HG02623 (cell line): Measurements from ENCODE around the gene SPATS2L.
A peak's percentile ranks its signal among the peaks of the same experiment; 100 is the strongest.

Experiments used
- ATAC-seq: cut with Tn5 transposase; IDR thresholded peaks from one replicate; pipeline ENCODE4 v1.9.1; 2021; ENCODE audit warnings: moderate library complexity; ENCODE audit not compliant: unreplicated experiment

Gene SPATS2L

GRCh38 chr2:200490001-200490400 lies 183.5 kb downstream of the SPATS2L start:
- ATAC-seq: no peak

- no peak for ATAC-seq
Measured at GRCh38 chr2:200492656-200493055, 186.2 kb downstream of the SPATS2L start.

GRCh38 chr2:200494048-200494447 lies 187.6 kb downstream of the SPATS2L start:
- no peak for ATAC-seq

- ATAC-seq: no peak
Measured at GRCh38 chr2:200496696-200497095, 190.2 kb downstream of the SPATS2L start.

- ATAC-seq: no peak
Measured at GRCh38 chr2:200498402-200499162, 192.1 kb downstream of the SPATS2L start.

- ATAC-seq: no peak
Measured at GRCh38 chr2:200502196-200502595, 195.7 kb downstream of the SPATS2L start.

GRCh38 chr2:200506679-200507078 lies 200.2 kb downstream of the SPATS2L start:
- ATAC-seq: no peak

- no peak for ATAC-seq
Measured at GRCh38 chr2:200507179-200507578, 200.7 kb downstream of the SPATS2L start.

- no peak for ATAC-seq
Measured at GRCh38 chr2:200509235-200509611, 202.7 kb downstream of the SPATS2L start.

GRCh38 chr2:200509612-200510433 lies 203.3 kb downstream of the SPATS2L start, which contains the start of gene KCTD18:
TSS of gene KCTD18 (minus strand) at chr2:200510068. CDS start at chr2:200507016, 3,052 bp downstream.
- peak; percentile 98 for ATAC-seq

- ATAC-seq: no peak
Measured at GRCh38 chr2:200515155-200515554, 208.7 kb downstream of the SPATS2L start.

GRCh38 chr2:200523158-200523557 lies 216.7 kb downstream of the SPATS2L start:
- ATAC-seq: no peak

- no peak for ATAC-seq
Measured at GRCh38 chr2:200523604-200524003, 217.1 kb downstream of the SPATS2L start.

GRCh38 chr2:200525066-200525465 lies 218.6 kb downstream of the SPATS2L start:
- no peak for ATAC-seq

- no peak for ATAC-seq
Measured at GRCh38 chr2:200525551-200525881, 219.0 kb downstream of the SPATS2L start.

GRCh38 chr2:200525882-200526651 lies 219.6 kb downstream of the SPATS2L start, which contains the start of gene SGO2:
TSS of gene SGO2 (plus strand) at chr2:200526207. CDS start at chr2:200532976, 6,769 bp downstream.
- peak; percentile 100 for ATAC-seq

GRCh38 chr2:200528228-200528627 lies 221.7 kb downstream of the SPATS2L start:
- ATAC-seq: no peak
